Mucosa of rectum (tissue), 2 donors: ENCODE data around the gene RNF123.

ENCODE experiments used
- H3K27ac ChIP-seq, 2 donors: one replicate each; pipeline ENCODE4 v1.7.0; 2013; ENCODE audit warnings: inconsistent platforms in 2 of 2, low read depth in 2 of 2, low read length in 2 of 2
- H3K27me3 ChIP-seq, 2 donors: one replicate each; pipeline ENCODE4 v1.7.0; 2013; ENCODE audit warnings: low read length in 2 of 2; ENCODE audit not compliant: control insufficient read depth in 2 of 2, insufficient read depth in 2 of 2
- H3K36me3 ChIP-seq, 2 donors: one replicate each; pipeline ENCODE4 v1.7.0; 2013; ENCODE audit warnings: low read length in 2 of 2; ENCODE audit not compliant: control insufficient read depth in 2 of 2, insufficient read depth in 2 of 2
- H3K4me1 ChIP-seq, 2 donors: one replicate each; pipeline ENCODE4 v1.7.0; 2013; ENCODE audit warnings: low read length in 2 of 2, mild to moderate bottlenecking in 1 of 2; ENCODE audit not compliant: control insufficient read depth in 2 of 2, insufficient read depth in 2 of 2
- H3K4me3 ChIP-seq, 2 donors: one replicate each; pipeline ENCODE4 v1.7.0; 2013; ENCODE audit warnings: low read length in 2 of 2
- H3K9ac ChIP-seq, 2 donors: one replicate each; pipeline ENCODE4 v1.7.0; 2013; ENCODE audit warnings: low read length in 2 of 2, low read depth in 1 of 2, mild to moderate bottlenecking in 1 of 2
- H3K9me3 ChIP-seq, 2 donors: one replicate each; pipeline ENCODE4 v1.7.0; 2013; ENCODE audit warnings: low read length in 2 of 2; ENCODE audit not compliant: control insufficient read depth in 2 of 2
- donor health status: healthy.
- donor health status: Normal muscosa, but diverticular disease.

Gene RNF123

DNA sequence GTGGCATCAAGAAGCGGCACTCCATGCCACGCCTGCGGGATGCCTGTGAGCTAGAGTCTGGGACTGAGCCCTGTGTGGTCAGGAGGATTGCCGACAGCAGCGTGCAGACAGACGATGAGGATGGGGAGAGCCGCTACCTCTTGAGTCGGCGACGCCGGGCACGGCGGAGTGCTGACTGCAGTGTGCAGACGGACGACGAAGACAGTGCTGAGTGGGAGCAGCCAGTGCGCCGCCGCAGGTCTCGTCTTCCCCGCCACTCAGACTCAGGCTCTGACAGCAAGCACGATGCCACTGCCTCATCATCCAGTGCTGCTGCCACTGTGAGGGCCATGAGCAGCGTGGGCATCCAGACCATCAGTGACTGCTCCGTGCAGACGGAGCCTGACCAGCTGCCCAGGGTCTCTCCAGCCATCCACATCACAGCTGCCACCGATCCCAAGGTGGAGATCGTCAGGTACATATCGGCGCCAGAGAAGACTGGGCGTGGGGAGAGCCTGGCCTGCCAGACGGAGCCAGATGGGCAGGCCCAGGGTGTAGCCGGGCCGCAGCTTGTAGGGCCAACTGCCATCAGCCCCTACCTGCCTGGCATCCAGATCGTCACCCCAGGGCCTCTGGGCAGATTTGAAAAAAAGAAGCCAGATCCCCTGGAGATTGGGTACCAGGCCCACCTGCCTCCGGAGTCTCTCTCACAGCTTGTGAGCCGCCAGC is 32.0 kb upstream of the RNF123 start:
- no peak overlapping the region for H3K9ac ChIP-seq
- H3K4me3 ChIP-seq = no peak overlapping the region
- no peaks in the 10 kb centered on the region for H3K36me3 ChIP-seq
- no peak overlapping the region for H3K27ac ChIP-seq
- no peaks in the 10 kb centered on the region for H3K9me3 ChIP-seq
- no peaks in the 10 kb centered on the region for H3K27me3 ChIP-seq
- no peaks in the 10 kb centered on the region for H3K4me1 ChIP-seq

DNA sequence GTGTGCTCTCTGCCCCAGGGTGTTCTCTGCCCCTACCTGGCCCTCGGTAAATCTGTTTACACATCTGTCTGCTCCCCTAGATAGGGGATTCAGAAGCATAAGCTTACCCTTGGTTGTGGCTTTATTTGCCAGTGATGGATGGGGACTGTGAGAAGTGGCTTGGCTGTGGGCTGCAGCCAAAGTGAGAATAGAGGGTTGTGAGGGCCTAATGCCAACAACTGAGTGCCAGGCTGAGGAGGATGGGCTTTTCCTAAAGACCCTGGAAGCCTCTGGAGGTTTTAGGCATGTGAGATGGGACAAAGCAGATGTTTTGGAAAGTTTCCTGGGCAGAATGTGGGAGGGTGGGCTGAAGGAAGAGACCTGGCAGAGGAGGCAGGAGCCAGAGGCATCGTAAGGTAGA is 30.6 kb upstream of the RNF123 start:
- H3K36me3 ChIP-seq = no peaks in the 10 kb centered on the region
- no peaks in the 10 kb centered on the region for H3K4me1 ChIP-seq
- H3K27me3 ChIP-seq = no peaks in the 10 kb centered on the region
- no peak overlapping the region for H3K9ac ChIP-seq
- no peak overlapping the region for H3K27ac ChIP-seq
- H3K4me3 ChIP-seq = no peak overlapping the region
- H3K9me3 ChIP-seq = no peaks in the 10 kb centered on the region

DNA sequence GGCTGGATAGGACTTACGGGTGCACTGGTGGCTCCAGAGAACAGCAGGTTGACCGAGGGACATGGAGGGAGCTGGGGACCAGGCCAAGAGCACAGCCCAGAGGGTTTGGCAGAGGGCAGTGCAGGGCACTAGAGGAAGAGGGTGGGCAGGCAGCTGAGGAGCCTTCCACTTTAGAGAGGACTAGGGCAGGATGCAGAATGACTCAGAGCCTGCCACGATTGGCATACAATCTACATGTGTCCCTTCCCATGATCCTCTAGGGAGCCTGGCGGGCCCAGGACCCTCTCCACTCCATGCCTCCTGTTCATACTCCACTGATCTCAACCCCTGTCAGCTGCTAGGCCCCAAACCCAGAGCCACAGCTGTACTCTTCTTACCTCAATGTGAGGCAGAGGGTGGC is 29.6 kb upstream of the RNF123 start:
- Histone ChIP-seq H3K9ac (no peak overlapping the region), H3K36me3 (no peaks in the 10 kb centered on the region), H3K4me3 (no peak overlapping the region), H3K4me1 (no peaks in the 10 kb centered on the region), H3K27me3 (no peaks in the 10 kb centered on the region), H3K27ac (no peak overlapping the region), H3K9me3 (no peaks in the 10 kb centered on the region)

DNA sequence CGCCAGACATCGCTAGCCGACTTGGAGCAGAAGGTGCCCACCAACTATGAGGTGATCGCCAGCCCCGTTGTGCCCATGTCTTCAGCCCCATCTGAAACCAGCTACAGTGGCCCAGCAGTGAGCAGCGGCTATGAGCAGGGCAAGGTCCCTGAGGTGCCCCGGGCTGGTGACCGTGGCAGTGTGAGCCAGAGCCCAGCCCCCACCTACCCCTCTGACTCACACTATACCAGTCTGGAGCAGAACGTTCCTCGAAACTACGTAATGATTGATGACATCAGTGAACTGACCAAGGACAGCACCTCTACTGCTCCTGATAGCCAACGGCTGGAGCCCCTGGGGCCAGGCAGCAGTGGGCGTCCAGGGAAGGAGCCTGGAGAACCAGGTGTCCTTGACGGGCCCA is 28.1 kb upstream of the RNF123 start:
- no peak overlapping the region for H3K9ac ChIP-seq
- no peak overlapping the region for H3K27ac ChIP-seq
- no peaks in the 10 kb centered on the region for H3K4me1 ChIP-seq
- no peaks in the 10 kb centered on the region for H3K9me3 ChIP-seq
- H3K4me3 ChIP-seq = no peak overlapping the region
- no peaks in the 10 kb centered on the region for H3K36me3 ChIP-seq
- H3K27me3 ChIP-seq = no peaks in the 10 kb centered on the region

DNA sequence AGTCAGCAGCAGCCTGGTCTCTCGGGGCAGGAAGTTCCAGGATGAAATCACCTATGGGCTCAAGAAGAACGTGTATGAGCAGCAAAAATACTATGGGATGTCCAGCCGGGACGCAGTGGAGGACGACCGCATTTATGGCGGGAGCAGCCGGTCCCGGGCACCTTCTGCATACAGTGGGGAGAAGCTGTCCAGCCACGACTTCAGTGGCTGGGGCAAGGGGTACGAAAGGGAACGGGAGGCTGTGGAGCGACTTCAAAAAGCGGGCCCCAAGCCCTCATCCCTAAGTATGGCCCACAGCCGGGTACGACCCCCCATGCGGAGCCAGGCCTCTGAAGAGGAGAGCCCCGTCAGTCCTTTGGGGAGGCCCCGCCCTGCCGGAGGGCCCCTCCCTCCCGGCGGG is 27.3 kb upstream of the RNF123 start:
- Histone ChIP-seq H3K27ac (no peak overlapping the region), H3K27me3 (peaks cover 0 to 2% of the 10 kb centered on the region in 2 donors), H3K9ac (no peak overlapping the region), H3K36me3 (no peaks in the 10 kb centered on the region), H3K9me3 (no peaks in the 10 kb centered on the region), H3K4me3 (no peak overlapping the region), H3K4me1 (no peaks in the 10 kb centered on the region)

DNA sequence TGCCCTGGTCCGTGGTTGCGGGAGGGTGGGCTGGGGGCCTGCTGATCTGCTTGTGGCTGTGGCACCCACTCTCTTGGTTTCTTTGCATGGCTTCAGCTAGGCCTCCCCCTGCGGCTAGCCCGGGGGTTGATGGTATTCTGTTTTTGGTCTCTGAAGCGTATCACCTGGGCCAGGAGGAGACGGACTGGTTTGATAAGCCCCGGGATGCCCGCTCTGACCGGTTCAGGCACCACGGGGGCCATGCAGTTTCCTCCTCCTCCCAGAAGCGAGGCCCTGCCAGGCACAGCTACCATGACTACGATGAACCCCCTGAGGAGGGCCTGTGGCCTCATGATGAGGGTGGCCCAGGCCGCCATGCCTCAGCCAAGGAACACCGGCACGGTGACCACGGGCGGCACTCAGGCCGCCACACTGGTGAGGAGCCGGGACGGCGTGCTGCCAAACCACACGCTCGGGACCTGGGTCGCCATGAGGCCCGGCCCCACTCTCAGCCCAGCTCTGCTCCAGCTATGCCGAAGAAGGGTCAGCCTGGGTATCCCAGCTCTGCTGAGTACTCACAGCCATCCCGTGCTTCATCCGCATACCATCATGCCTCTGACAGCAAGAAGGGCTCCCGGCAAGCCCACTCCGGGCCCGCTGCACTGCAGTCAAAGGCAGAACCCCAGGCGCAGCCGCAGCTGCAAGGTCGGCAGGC is 26.5 kb upstream of the RNF123 start:
- Histone ChIP-seq H3K9me3 (no peaks in the 10 kb centered on the region), H3K9ac (no peak overlapping the region), H3K36me3 (no peaks in the 10 kb centered on the region), H3K27me3 (peaks cover 0 to 4% of the 10 kb centered on the region in 2 donors), H3K4me3 (no peak overlapping the region), H3K27ac (no peak overlapping the region), H3K4me1 (no peaks in the 10 kb centered on the region)

DNA sequence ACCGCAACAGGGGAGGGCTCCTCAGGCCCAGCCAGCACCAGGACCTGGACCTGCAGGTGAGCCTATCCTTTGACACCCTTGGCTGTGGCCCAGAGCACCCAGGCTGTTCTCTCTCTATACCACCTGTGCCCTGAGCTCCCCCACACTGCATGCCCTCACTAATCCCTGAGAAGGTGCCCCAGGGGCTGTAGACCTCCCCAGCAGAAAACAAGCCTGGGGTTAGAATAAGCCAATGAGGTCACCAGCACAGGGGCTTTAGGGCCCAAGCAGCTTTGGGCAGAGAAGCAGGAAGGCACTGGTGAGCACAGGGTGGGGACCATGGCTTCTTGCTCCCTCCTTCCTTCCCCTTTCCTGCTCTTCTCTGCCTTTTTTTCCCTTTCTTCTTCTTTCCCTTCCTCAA is 25.5 kb upstream of the RNF123 start:
- Histone ChIP-seq H3K4me3 (no peak overlapping the region), H3K27ac (no peak overlapping the region), H3K9me3 (no peaks in the 10 kb centered on the region), H3K9ac (no peak overlapping the region), H3K36me3 (no peaks in the 10 kb centered on the region), H3K27me3 (peaks cover 0 to 4% of the 10 kb centered on the region in 2 donors), H3K4me1 (no peaks in the 10 kb centered on the region)

DNA sequence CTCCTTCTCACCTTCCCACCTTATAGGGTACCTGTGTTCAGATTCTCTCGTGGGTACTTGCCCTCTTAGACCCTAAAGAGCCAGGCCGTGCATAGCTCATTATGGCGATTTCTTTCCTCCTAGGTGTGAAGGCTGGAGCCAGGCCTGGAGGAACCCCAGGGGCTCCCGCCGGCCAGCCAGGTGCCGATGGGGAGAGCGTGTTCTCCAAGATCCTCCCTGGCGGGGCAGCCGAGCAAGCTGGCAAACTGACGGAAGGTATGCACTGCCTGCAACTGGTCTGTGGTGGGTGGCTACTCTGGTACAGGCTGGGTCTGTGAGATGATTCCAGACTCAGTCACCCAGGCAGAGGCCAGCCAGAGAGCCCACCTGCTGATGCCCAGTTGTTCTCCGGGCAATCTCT is 25.1 kb upstream of the RNF123 start:
- H3K4me3 ChIP-seq = no peak overlapping the region

DNA sequence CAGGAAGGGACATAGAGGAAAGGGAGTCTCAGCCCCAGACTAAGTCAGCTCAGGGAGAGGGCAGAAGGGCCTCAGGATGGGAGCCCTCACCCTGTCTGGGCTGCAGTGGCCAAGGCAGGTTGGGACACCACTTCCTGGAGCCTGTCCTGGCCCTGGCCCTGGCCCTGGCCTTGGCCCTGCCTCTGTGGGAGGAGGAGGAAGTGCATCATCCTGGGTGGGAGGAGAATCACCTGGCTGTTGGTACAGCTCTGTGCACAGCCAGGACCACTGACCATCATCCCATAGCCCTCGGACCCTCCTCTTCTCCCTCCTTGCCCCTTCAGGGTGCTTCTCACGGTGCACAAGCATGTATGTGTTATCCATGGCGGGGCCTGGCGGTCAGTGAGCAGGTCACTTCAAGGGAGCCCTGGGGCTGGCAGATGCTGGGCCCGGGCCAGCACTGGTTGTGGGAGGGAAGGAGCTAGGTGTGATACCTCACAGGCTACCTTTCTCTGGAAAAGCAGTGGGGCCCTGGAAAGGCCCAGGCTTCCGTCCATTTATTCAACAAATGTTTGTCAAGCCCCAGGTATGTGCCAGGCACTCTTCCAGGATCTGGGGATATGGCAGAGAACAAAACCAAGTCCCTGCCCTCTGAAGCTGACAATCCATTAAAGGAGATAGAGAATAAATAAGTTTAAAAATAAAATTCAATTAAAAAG is 23.4 kb upstream of the RNF123 start:
- H3K36me3 ChIP-seq = no peaks in the 10 kb centered on the region
- H3K9ac ChIP-seq = no peak overlapping the region
- no peaks in the 10 kb centered on the region for H3K9me3 ChIP-seq
- peaks cover 0 to 9% of the 10 kb centered on the region in 2 donors for H3K27me3 ChIP-seq
- no peak overlapping the region for H3K27ac ChIP-seq
- H3K4me1 ChIP-seq = no peaks in the 10 kb centered on the region
- H3K4me3 ChIP-seq = no peak overlapping the region

More for the DNA sequence above, 25.1 kb upstream of the RNF123 start:
- no peak overlapping the region for H3K9ac ChIP-seq
- no peaks in the 10 kb centered on the region for H3K36me3 ChIP-seq
- H3K27ac ChIP-seq = no peak overlapping the region
- H3K4me1 ChIP-seq = no peaks in the 10 kb centered on the region
- peaks cover 0 to 7% of the 10 kb centered on the region in 2 donors for H3K27me3 ChIP-seq
- no peaks in the 10 kb centered on the region for H3K9me3 ChIP-seq

DNA sequence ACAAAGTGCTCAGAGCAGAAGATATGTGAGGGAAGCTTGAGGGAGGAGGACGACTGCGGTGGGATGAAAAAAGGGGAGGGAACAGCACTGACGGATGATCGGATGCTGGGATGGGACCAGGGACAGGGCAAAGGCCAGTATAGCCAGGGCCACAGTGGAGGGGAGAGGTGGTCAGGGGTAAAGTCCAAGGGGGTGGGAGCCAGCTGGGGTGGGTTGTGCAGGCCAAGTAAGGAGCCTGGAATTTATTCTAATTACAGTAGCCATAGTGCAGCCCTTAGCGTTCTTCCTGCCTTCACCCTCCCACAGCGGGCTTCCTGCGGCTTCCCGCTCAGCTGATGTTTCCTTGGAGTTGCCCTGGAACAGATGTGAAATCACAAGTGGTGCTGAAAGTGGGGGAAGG is 22.8 kb upstream of the RNF123 start:
- Histone ChIP-seq H3K9ac (no peak overlapping the region), H3K27me3 (peaks cover 0 to 9% of the 10 kb centered on the region in 2 donors), H3K4me3 (no peak overlapping the region), H3K36me3 (no peaks in the 10 kb centered on the region), H3K9me3 (no peaks in the 10 kb centered on the region), H3K27ac (no peak overlapping the region), H3K4me1 (no peaks in the 10 kb centered on the region)
